ENCODE results near the gene DUSP22.

Gene DUSP22

GRCh38 chr6:394641-395289, 102.5 kb downstream of the DUSP22 start:
- DNase-seq (ENCODE audit: low read depth, low spot score) = no peak
- no peak overlapping the region for H3K4me3 ChIP-seq (ENCODE audit: low read length)

DNA sequence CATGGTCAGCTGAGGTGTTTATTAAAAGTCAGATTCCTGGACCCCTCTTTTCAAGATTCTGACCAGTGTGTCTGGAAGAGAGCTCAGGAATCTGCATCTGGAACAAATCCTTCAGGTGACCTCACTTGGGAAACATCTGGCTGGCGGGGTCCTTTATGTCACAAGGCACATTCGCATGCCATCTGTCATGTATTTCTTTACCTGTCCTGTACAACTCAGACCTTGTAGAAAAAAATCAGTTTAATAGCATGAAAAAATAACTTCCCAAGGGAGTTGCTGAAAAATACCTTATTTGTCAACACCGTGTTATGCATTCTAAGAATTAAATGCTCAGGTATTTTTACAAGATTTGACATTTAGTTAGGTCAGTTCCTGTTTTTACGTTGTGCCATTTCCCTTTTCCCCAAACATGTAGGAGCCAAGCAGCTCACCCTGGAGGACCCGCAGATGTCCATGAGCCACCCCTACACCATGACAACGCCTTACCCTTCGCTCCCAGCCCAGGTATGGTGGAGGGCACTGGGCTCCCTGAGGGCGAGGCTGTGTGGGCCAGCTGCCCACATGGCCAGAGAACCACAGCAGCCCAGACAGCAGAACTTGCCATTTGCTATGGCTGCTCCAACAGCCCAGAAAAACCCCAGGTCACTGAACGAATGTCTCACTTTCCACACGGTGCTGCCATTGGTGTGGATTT, 103.3 kb downstream of the DUSP22 start:
- no peak overlapping the region for H3K4me3 ChIP-seq (ENCODE audit: low read length)
- DNase-seq (ENCODE audit: low read depth, low spot score) = no peak

- no peak for DNase-seq (ENCODE audit: low read depth, low spot score)
- H3K4me3 ChIP-seq (ENCODE audit: low read length) = no peak overlapping the region
Measured at GRCh38 chr6:396126-396520, 103.8 kb downstream of the DUSP22 start.

DNA sequence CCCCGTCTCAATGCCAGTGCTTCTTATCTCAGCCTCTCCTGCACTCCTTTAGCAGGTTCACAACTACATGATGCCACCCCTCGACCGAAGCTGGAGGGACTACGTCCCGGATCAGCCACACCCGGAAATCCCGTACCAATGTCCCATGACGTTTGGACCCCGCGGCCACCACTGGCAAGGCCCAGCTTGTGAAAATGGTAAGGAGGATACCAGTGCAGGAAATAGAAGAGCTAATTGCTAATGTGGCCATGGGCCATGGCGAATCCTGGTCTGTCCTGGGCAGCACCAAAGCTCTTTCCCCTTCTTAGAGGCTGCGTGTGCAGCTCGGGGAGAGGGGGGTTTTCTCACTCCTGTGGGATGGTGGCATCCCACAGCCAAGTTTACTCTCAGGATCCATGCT, 104.8 kb downstream of the DUSP22 start:
- no peak for DNase-seq (ENCODE audit: low read depth, low spot score)
- no peak overlapping the region for H3K4me3 ChIP-seq (ENCODE audit: low read length)

DNA sequence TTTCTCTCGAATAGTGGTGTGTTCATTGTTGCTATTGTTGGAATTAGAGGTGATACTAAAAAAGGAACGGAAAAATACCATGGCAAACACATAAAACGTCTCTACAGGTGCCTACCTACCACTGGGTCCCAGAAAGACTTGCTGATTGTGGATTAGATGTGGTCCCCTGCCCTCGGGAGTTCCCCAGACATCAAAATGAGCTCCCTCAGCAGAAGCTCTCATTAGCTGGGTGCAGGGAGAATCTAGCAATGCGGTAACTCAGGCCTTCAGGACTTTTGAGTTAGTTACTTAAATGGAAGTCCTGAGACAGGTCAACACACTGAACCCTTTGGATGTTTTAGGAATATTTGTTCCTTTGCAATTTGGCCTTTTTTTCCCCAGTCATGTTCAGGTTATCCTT, 105.3 kb downstream of the DUSP22 start:
- no peak overlapping the region for H3K4me3 ChIP-seq (ENCODE audit: low read length)
- no peak for DNase-seq (ENCODE audit: low read depth, low spot score)

DNA sequence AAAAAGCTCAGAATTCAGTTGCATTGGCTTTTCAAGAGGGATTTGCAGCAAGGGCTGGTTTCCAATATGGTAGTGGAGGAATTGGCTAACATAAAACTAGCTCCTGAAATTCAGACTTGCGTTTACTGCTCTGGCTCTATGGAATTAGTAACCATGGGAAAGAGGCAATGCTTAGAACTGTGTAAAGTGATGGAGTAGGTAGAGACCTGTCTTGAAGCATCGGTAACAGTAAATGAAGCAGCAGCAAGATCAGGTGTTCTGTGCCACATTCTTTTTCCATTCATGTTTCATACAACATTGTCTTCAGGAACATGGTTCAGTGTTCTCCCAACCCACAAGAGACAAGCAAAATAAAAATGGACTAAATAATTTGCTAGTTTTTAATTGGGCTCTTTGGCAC, 105.8 kb downstream of the DUSP22 start:
- no peak overlapping the region for H3K4me3 ChIP-seq (ENCODE audit: low read length)
- DNase-seq (ENCODE audit: low read depth, low spot score) = no peak

GRCh38 chr6:398558-399078, 106.3 kb downstream of the DUSP22 start:
- H3K4me3 ChIP-seq (ENCODE audit: low read length) = no peak overlapping the region
- no peak for DNase-seq (ENCODE audit: low read depth, low spot score)

DNA sequence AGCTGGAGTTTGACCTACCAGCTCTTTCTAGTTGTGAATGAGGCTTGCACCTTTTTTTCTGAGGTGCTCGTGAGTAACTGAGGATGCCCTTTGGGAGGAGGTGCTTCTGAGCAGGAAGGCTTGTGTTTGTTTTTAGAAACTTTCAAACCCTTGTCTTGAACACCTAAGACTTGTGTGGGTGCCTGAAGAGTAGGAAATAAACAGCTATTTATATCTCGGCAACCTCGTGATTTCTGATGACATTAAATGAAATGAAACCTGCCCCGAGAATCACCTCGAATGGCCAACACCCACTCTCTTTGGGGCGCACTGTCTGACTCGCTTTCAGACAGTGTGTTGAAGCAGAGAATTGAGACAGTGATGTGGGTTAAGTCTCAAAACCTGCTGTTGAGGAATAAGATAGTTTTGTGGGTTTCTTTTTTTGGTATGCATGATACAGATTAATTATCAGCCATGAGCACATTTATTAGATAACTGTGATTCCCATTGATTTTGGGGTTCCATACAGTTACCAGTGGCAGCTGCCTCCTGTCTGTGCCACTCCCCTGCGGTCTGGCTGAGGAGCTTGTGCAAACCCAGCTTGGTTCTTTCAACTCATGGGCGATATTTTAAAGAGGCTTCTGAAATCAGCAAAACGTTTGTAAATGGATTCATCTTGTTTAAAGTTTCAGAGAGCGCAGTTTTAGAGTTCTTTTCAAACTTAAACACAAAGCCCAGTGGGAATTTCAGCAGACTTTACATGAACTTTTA, 107.7 kb downstream of the DUSP22 start:
- no peak for DNase-seq (ENCODE audit: low read depth, low spot score)
- no peak overlapping the region for H3K4me3 ChIP-seq (ENCODE audit: low read length)

DNA sequence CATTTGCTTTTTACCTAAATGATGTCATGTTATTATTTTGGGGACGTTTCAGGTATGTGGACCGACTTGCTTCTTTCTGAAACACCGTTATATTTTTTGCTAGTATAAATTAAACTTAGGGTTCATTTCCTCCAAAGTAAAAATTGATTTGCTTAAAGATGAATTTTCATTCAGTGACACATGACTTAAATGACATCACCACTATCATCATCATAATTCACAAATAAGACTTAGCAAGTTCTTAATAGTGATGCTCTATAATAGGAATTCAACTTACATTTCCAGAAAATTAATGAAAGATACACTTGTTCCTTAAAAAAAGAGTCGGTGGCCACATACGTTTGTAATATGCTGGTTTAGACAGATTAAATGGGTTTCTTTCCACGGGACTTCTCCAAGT, 108.5 kb downstream of the DUSP22 start:
- no peak for DNase-seq (ENCODE audit: low read depth, low spot score)
- H3K4me3 ChIP-seq (ENCODE audit: low read length) = no peak overlapping the region

Data from Jurkat, Clone E6-1 (cell line).